GM21723 (cell line): Measurements from ENCODE around the gene SLC25A41.

Experiments used
- ATAC-seq: cut with Tn5 transposase; IDR thresholded peaks from one replicate; pipeline ENCODE4 v1.9.1; 2021; ENCODE audit warnings: mild to moderate bottlenecking, moderate library complexity; ENCODE audit not compliant: unreplicated experiment

The SLC25A41 gene

DNA sequence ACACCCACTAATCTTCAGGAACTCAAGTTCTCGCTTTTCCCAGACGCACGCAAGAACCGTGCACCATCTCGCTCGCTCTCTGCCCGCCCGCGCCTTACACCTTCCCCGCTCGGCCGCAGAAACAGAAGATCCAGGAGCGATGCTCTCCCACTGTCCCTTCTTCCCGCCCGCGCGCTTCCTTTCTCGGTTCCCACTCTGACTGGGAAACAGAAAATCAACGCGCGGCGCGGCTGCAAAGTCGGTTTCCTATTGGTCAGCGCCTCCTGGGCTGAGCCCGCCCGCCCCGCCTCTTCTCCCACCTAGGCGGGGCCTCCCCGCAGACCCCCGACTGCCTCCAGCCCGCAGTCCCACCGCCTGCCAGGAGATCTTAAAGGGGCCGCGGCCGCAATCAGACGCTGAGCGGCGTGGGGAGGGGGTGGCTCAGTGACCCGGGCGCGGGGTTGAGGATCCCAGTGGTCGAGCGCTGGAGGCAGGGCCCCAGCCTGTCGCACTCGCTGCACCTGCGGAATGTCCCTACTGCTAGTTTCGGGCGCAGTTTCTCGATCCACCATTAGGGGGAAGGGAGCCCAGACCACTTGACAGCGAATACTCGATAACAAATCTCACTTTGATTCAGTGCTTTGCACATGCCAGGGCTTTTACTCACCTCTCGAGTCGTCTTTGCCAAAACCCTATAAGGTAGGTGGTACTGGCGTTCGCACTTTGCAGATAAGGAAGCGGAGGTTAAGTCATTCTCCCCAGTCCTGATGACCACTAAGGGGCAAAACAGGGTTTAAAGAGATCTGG, 26.7 kb upstream of the SLC25A41 start:
- peak; percentile 66 for ATAC-seq

GRCh38 chr19:6459262-6460098, 25.9 kb upstream of the SLC25A41 start, which contains the start of gene SLC25A23:
Gene SLC25A23, minus strand, starts transcription at chr19:6459792. Its CDS starts 164 bp downstream, at chr19:6459628.
- peak; percentile 31 for ATAC-seq

- ATAC-seq, result peak; percentile 4
Observed at GRCh38 chr19:6458695-6459261, 25.2 kb upstream of the SLC25A41 start.

- ATAC-seq, result no peak
Observed at GRCh38 chr19:6457958-6458694, 24.6 kb upstream of the SLC25A41 start.

- ATAC-seq, result no peak
Observed at GRCh38 chr19:6455924-6456323, 22.4 kb upstream of the SLC25A41 start.

DNA sequence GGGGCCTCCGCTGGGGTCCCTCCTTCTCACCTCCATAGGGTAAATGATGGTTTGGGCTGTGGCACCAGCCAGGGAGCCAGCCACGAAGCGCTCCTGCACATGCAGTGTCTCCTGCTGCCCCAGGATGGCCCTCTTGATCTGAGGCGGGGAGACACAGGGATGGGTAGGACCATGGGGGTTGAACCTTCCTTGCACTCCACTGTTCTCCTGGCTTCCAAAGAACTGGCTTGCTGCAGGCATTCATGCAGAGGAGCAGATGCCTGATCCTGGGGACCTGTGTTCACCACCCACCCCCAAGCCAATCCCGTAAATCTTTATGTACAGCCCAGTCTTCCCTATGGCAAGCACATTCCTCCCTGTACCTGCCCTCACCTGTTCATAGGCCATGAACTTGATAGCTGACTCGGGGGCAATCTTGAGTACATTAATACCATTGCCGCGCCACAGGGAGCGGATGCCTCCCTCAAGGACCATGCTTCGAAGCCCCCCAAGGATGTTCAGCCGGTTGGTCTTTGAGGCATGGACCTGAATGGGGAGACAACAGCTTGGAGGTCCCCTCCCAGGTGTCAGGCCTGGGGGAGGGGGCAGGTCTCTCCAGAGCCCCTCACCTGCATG, 20.5 kb upstream of the SLC25A41 start:
- no peak for ATAC-seq

DNA sequence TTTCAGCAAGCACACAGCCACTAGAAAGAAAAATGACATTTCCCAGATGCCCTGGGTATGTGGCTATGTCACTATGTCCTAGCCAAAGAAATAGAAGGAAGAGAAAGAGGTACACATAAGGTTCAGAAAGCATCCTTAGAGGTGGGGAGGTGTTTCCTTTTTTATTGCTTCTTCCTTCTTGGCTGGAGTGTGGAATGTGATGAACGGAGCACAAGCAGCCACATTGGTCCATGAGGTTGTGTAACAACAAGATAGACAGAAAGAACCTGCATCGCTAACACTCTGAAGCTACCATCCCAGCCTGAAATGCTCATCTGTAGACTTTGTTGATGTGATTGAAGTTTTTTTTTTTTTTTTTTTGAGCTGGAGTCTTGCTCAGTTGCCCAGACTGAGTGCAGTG, 19.3 kb upstream of the SLC25A41 start:
- ATAC-seq, result no peak

GRCh38 chr19:6452223-6452614, 18.7 kb upstream of the SLC25A41 start:
- ATAC-seq, result no peak

DNA sequence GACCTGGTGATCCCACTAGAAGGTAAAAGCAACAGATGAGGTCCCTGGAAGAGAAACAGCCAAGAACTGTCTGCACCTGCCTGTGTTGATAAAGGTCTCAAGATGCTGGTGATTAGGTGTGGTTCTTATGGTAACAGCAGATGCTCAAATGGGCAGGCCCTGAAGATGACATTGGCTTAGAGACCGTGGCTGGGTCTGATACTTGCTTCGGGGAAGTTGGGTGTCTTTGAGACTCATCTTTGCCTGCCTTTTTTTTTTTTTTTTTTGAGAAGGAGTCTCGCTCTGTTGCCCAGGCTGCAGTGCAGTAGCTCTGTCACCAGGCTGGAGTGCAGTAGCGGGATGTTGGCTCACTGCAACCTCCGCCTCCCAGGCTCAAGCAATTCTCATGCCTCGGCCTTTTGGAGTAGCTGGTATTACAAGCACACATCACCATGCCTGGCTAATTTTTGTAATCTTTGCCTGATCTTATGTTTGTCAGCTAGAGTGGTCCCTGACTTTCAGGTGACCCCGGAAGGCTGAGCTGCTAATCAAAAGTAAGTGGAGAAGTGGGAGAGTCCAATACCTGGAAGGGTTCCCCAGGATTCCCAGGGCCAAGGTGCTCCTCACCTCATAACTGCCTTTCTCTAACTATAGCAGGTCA, 18.1 kb upstream of the SLC25A41 start:
- ATAC-seq, result no peak

- ATAC-seq, result no peak
Observed at GRCh38 chr19:6450166-6450565, 16.6 kb upstream of the SLC25A41 start.

GRCh38 chr19:6448045-6448444, 14.5 kb upstream of the SLC25A41 start:
- ATAC-seq, result no peak

DNA sequence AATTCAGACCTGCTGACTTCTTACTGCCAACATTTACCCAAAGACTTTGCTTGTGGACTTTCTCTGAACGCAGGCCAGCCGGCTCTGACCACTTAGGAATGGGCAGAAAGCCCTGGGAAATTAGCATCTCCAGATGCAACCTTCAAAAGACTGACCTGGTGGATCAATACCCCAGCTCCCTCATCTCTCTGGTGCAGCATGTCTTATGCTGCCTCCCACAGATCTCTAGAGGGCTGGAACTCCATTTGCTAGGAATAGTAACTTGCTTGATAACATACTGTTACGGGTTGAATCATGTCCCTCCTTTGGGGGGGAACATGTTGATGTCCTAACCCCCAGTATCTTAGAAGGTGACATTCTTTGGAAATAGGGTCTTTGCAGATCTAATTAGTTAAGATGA, 12.9 kb upstream of the SLC25A41 start:
- ATAC-seq, result no peak

DNA sequence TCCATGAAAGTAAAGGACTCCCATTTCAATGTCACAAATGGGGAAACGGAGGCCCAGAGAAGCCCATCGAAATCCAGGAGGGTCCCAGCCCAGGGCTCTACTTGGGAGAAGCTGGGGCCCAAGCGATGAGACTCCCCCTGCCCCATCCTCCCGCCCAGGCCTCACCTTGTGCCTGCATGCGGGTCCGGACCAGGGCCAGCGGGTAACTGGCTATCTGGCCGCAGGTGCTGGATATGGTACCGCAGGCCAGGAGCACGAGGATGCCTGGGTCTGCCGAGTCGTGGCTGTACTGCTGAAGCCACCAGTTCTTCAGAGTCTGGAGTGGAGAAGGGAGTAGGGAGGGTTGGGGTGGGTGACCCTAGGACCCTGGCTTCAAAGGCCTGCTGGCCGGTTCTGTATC, 10.4 kb upstream of the SLC25A41 start:
- no peak for ATAC-seq

- ATAC-seq, result no peak
Observed at GRCh38 chr19:6442087-6442688, 8.6 kb upstream of the SLC25A41 start.

GRCh38 chr19:6440905-6441304, 7.3 kb upstream of the SLC25A41 start:
- no peak for ATAC-seq

- ATAC-seq, result no peak
Observed at GRCh38 chr19:6439743-6440142, 6.2 kb upstream of the SLC25A41 start.

DNA sequence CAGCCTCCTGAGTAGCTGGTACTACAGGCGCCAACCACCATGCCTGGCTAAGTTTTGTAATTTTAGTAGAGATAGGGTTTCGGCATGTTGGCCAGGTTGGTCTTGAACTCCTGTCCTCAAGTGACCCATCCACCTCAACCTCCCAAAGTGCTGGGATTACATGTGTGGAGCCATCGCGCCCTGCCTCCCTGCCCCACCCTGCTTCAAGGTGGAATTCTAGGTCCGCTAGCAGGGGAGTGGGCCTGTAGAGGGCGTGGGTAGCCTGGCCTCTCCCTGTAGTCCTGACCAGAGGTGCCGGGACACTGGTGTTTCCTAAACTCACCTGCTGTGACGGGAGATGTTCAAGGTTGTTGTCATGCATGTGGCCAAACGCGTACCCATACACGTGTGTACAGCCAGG, 398 bp downstream of the SLC25A41 start:
- no peak for ATAC-seq

DNA sequence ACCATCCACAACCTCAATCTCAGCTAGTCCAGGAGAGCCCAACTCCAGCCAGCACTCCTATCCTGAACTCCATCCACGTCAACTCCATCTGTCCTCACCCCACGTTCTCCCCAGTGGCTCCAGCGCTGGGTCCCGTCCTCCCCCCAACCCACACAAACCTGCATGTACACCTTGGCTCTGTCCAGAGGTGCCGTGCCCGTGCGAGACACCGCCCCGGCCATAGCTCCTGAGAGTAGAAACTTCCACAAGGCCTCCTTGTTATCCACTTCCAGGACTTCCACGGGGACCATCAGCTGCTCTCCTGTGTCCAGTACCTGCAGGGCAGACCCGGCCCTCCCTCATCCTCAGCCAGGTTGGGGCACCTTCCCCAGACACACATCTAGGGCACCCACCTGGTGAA, 1.7 kb downstream of the SLC25A41 start:
- ATAC-seq, result no peak

- ATAC-seq, result no peak
Observed at GRCh38 chr19:6429419-6430221, 3.9 kb downstream of the SLC25A41 start.
